ENCODE measurements around the gene FAM110D.

The FAM110D gene

GRCh38 chr1:26184086-26184485 is 25.2 kb downstream of the FAM110D start:
- Mint-ChIP-seq H3K36me3 (ENCODE audit: low read depth) (no peaks in the 10 kb centered on the region), H3K27ac (no peak overlapping the region), H3K4me3 (no peak overlapping the region), H3K27me3 (ENCODE audit: low read depth) (no peaks in the 10 kb centered on the region), H3K4me1 (ENCODE audit: low read depth) (no peaks in the 10 kb centered on the region), H3K9me3 (no peaks in the 10 kb centered on the region)

DNA sequence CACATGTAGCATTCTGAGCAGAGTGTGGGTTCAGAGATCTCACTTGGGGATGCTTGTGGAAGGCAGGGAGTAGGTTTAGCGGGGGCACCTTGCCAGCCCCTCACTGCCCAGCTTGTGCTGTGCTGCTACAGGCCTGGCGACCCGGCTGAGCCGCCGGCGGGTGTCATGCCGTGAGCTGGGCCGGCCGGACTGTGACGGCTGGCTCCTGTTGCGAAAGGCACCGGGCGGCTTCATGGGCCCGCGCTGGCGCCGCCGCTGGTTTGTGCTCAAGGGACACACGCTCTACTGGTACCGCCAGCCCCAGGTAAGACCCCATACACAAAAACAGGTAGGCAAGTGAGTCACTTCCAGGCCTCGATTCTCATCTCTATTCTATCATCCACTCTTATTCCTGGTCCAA is 26.0 kb downstream of the FAM110D start:
- Mint-ChIP-seq H3K9me3 (no peaks in the 10 kb centered on the region), H3K27ac (no peak overlapping the region), H3K4me1 (ENCODE audit: low read depth) (no peaks in the 10 kb centered on the region), H3K4me3 (no peak overlapping the region), H3K27me3 (ENCODE audit: low read depth) (no peaks in the 10 kb centered on the region), H3K36me3 (ENCODE audit: low read depth) (no peaks in the 10 kb centered on the region)

GRCh38 chr1:26187882-26188281 is 29.0 kb downstream of the FAM110D start:
- Mint-ChIP-seq H3K27me3 (ENCODE audit: low read depth) (peaks cover 3% of the 10 kb centered on the region), H3K9me3 (no peaks in the 10 kb centered on the region)

DNA sequence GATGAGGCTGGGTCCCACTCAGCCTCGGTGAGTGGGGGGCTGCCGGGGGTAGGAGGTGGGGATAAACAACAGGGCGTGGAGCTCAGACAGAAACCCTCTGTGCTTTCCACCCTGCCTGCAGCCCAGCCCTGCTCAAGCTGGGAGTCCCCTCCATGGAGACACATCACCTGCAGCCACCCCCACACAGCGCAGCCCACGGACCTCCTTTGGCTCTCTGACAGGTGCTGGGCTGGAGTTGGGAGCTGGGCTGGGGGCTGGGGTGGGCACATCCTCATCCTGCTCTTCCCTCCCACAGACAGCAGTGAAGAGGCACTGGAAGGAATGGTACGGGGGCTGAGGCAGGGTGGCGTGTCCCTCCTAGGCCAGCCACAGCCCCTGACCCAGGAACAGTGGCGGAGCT is 29.6 kb downstream of the FAM110D start:
- Mint-ChIP-seq H3K4me1 (ENCODE audit: low read depth) (peaks cover 15% of the 10 kb centered on the region), H3K27ac (no peak overlapping the region), H3K27me3 (ENCODE audit: low read depth) (peaks cover 3% of the 10 kb centered on the region), H3K9me3 (no peaks in the 10 kb centered on the region), H3K4me3 (no peak overlapping the region), H3K36me3 (ENCODE audit: low read depth) (peaks cover 2% of the 10 kb centered on the region)

More at GRCh38 chr1:26187882-26188281, 29.0 kb downstream of the FAM110D start:
- Mint-ChIP-seq H3K4me1 (ENCODE audit: low read depth) (peaks cover 10% of the 10 kb centered on the region), H3K27ac (no peak overlapping the region), H3K4me3 (no peak overlapping the region), H3K36me3 (ENCODE audit: low read depth) (peaks cover 2% of the 10 kb centered on the region)

DNA sequence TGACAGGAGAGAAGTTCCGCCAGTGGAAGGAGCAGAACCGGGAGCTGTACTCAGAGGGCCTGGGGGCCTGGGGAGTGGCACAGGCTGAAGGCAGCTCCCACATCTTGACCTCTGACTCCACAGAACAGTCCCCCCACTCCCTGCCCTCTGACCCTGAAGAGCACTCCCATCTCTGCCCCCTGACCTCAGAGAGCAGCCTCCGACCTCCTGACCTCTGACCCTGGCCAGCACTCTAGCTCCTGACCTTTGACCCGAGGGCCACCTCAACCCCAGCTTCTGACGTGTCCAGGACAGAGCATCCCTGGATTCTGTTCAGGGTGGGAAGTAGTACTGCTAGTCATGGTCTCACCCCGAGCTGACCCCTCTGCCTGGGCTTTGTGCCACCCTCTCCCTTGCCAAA is 30.5 kb downstream of the FAM110D start:
- Mint-ChIP-seq H3K27ac (no peak overlapping the region), H3K9me3 (no peaks in the 10 kb centered on the region), H3K4me1 (ENCODE audit: low read depth) (peaks cover 20% of the 10 kb centered on the region), H3K27me3 (ENCODE audit: low read depth) (peaks cover 8% of the 10 kb centered on the region), H3K36me3 (ENCODE audit: low read depth) (peaks cover 2% of the 10 kb centered on the region), H3K4me3 (no peak overlapping the region)

DNA sequence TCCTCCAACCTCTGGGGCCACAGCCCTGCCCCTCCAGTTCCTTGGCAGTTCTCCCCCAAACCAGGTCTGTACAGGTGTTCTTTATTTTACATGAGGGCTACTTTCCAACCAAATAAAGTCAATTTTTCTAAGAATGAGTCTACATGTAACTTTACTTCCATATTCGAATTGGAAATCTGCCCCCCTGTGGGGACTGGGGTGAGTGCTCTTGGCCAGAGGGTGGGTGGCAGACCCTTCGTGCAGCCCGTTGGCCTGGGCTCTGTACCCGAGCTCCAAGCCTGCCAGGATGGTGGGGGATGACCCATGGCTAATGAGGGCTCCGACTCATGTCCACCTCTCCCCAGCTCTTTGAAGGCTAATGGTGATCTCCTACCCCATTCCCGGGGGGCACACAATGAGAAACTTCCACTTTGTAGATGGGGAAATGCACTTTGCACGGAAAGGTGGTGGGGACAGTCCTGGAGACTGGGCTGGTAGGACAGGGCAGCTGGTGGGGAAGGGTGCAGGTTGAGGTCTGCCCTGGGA is 30.9 kb downstream of the FAM110D start:
- no peak overlapping the region for H3K4me3 Mint-ChIP-seq
- H3K27ac Mint-ChIP-seq = no peak overlapping the region
- H3K4me1 Mint-ChIP-seq (ENCODE audit: low read depth) = peaks cover 20% of the 10 kb centered on the region
- peaks cover 8% of the 10 kb centered on the region for H3K27me3 Mint-ChIP-seq (ENCODE audit: low read depth)
- no peaks in the 10 kb centered on the region for H3K9me3 Mint-ChIP-seq
- peaks cover 2% of the 10 kb centered on the region for H3K36me3 Mint-ChIP-seq (ENCODE audit: low read depth)

DNA sequence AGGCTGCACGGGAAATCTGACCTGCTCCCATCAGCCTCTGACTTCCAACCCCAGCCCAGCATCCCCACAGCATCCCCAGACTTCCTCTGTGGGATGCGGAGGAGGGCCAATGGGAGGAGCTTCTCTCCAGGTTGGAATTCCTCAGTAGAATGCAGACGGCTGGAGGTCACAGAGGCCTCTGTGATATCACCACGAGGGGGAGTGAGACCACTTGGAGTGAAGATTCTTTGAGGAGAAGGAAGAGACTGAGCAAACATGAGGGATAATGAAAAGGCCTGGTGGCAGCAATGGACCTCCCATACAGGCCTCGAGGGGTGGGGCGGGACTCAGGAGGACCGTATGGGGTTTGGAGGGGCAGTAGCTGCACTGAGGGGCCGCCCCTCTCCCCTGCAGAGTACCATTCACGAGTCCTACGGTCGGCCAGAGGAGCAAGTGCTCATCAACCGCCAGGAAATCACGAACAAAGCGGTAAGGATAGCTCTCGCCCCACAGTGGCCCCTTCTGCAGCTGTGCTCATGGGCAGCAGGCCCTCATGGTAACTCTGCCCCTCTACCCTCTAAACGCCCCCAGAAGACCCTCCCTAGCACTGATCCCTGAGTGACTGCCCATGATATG is 31.6 kb downstream of the FAM110D start, which contains the start of gene CATSPER4:
Gene CATSPER4 (plus strand): TSS at position 230 of the 615 bp plus-strand sequence. CDS start 26 bp downstream, at position 256.
- H3K9me3 Mint-ChIP-seq = no peaks in the 10 kb centered on the region
- H3K36me3 Mint-ChIP-seq (ENCODE audit: low read depth) = peaks cover 2% of the 10 kb centered on the region
- no peak within 1 kb of the TSS for H3K4me3 Mint-ChIP-seq
- H3K27ac Mint-ChIP-seq = peak within 1 kb of the TSS; percentile 11
- H3K27me3 Mint-ChIP-seq (ENCODE audit: low read depth) = peaks cover 11% of the 10 kb centered on the region
- peaks cover 22% of the 10 kb centered on the region for H3K4me1 Mint-ChIP-seq (ENCODE audit: low read depth)

DNA sequence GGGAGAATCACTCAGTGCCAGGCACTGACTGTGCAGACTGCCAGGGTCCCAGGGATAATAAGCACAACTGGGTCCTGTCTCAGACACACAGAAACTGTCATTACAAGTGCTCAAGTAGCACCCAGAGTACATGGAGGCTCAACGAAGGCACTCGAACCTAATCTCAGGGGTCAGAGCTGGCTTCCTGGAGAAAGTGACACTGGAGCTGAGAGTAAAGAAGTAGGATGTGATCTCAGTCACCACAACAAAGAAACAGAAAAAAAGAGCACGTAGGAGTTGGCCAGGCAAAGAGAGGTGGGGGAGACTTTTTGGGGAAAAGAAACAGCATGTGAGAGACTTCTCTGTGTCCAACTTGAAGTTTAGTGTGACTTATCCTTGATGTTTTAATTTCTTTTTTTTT is 32.9 kb downstream of the FAM110D start:
- Mint-ChIP-seq H3K27ac (peak overlapping the region; percentile 8), H3K36me3 (ENCODE audit: low read depth) (peaks cover 2% of the 10 kb centered on the region), H3K4me1 (ENCODE audit: low read depth) (peaks cover 22% of the 10 kb centered on the region), H3K9me3 (no peaks in the 10 kb centered on the region), H3K27me3 (ENCODE audit: low read depth) (peaks cover 11% of the 10 kb centered on the region), H3K4me3 (peak overlapping the region; percentile 58)

DNA sequence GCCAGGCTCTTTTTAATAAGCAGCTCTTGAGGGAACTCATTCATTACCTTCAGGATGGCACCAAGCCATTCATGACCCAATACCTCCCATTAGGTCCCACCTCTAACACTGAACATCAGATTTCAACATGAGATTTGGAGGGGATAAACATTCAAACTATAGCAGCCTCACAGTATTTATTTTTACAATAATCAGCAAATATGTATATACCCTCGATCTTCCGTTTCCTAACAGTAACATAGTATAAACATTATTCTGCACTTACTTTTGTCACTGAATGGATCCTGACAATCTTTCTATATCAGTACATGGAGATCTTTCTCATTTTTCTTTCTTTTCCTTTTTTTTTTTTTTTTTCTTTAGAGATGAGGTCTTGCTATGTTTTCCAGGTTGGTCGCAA is 36.9 kb downstream of the FAM110D start:
- peaks cover 32% of the 10 kb centered on the region for H3K4me1 Mint-ChIP-seq (ENCODE audit: low read depth)

DNA sequence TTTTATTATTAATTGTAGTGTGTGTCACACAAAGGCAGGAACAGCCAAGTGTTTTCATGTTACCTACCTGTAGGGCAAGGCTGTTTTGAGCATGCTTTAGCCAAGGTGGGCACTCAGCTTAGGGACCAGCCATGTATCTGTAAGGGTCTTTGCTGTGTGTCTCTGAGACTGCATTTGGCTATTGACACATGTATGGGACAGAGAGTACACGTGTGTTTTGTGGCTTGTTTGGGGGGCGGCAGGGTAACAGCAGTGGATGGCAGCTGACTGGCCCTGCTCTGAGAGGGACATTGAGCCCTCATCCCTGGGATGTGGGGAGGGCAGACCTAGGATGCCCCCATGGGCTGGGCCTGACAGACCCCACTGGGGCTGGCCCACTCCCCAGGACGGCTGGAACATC is 38.4 kb downstream of the FAM110D start:
- peaks cover 38% of the 10 kb centered on the region for H3K4me1 Mint-ChIP-seq (ENCODE audit: low read depth)
- no peaks in the 10 kb centered on the region for H3K36me3 Mint-ChIP-seq (ENCODE audit: low read depth)
- peaks cover 19% of the 10 kb centered on the region for H3K27me3 Mint-ChIP-seq (ENCODE audit: low read depth)
- H3K9me3 Mint-ChIP-seq = no peaks in the 10 kb centered on the region
- no peak overlapping the region for H3K27ac Mint-ChIP-seq
- no peak overlapping the region for H3K4me3 Mint-ChIP-seq

More for the DNA sequence above, 36.9 kb downstream of the FAM110D start:
- no peak overlapping the region for H3K27ac Mint-ChIP-seq
- H3K27me3 Mint-ChIP-seq (ENCODE audit: low read depth) = peaks cover 22% of the 10 kb centered on the region
- no peaks in the 10 kb centered on the region for H3K9me3 Mint-ChIP-seq
- peaks cover 2% of the 10 kb centered on the region for H3K36me3 Mint-ChIP-seq (ENCODE audit: low read depth)
- H3K4me3 Mint-ChIP-seq = no peak overlapping the region

DNA sequence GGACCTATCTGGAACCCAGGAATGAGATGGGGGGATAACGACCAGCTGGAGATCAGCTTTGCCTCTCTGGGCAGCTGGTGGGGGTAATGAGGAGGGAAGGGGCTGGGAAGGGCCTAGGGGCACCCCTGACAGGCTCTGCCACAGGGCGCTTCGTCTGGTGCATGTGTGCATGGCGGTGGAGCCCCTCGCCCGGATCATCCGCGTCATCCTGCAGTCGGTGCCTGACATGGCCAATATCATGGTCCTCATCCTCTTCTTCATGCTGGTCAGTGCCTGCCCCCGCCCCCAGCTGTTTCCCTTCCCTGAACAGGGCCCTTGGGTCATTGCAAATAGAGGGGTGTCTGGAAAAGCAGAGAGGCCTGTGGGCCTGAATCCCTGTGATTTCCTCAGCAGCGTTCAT is 38.9 kb downstream of the FAM110D start:
- Mint-ChIP-seq H3K36me3 (ENCODE audit: low read depth) (no peaks in the 10 kb centered on the region), H3K4me1 (ENCODE audit: low read depth) (peaks cover 41% of the 10 kb centered on the region), H3K4me3 (no peak overlapping the region), H3K27me3 (ENCODE audit: low read depth) (peaks cover 19% of the 10 kb centered on the region), H3K27ac (no peak overlapping the region), H3K9me3 (no peaks in the 10 kb centered on the region)

DNA sequence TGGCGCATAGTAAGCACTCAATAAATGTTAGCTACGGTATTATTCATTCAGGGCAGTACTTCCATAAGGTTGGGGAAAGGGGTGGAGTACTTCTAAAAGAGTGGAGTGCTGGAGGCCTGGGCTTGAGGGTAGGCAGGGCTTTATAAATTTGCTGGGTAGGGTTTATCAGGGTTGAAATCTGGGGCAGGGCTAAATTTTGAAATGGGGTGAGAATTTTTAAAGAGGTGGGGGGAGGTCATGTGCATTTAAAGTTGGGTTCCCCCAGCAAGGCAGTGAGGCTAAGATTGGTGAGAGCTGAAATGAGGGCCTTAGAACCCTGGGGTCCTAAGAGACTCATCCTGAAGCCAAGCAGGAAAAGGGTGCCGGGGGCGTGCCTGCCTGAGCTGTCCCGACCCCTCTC is 41.5 kb downstream of the FAM110D start:
- Mint-ChIP-seq H3K4me1 (ENCODE audit: low read depth) (peaks cover 37% of the 10 kb centered on the region), H3K4me3 (no peak overlapping the region), H3K36me3 (ENCODE audit: low read depth) (no peaks in the 10 kb centered on the region), H3K27me3 (ENCODE audit: low read depth) (peaks cover 11% of the 10 kb centered on the region), H3K9me3 (no peaks in the 10 kb centered on the region), H3K27ac (peak overlapping the region; percentile 39)

- H3K9me3 Mint-ChIP-seq = no peaks in the 10 kb centered on the region
- no peak overlapping the region for H3K4me3 Mint-ChIP-seq
- peaks cover 4% of the 10 kb centered on the region for H3K27me3 Mint-ChIP-seq (ENCODE audit: low read depth)
- no peaks in the 10 kb centered on the region for H3K36me3 Mint-ChIP-seq (ENCODE audit: low read depth)
- H3K27ac Mint-ChIP-seq = no peak overlapping the region
- H3K4me1 Mint-ChIP-seq (ENCODE audit: low read depth) = peaks cover 38% of the 10 kb centered on the region
These were observed 44.9 kb downstream of the FAM110D start for GRCh38 chr1:26203642-26204318.

GRCh38 chr1:26210147-26210870 is 51.4 kb downstream of the FAM110D start:
- Mint-ChIP-seq H3K9me3 (no peaks in the 10 kb centered on the region), H3K36me3 (ENCODE audit: low read depth) (no peaks in the 10 kb centered on the region), H3K4me1 (ENCODE audit: low read depth) (peaks cover 1% of the 10 kb centered on the region), H3K27ac (no peak overlapping the region), H3K4me3 (no peak overlapping the region), H3K27me3 (ENCODE audit: low read depth) (peaks cover 18% of the 10 kb centered on the region)

Data from T-helper 1 cell treated with Interleukin-12 subunit alpha and Interleukin-12 subunit beta and Interleukin-4 antibody, amounts not matched to agents 30 μg/mL and 1 μg/mL, for 36 hours (primary cell).